DND-41 (cell line): ENCODE results near the gene S100A16.

Source experiments
- ATAC-seq: fragments of 200-7000 bp; cut with Tn5 transposase; 3 replicates; pipeline ENCODE4 v1.9.1; 2021; ENCODE audit warnings: low read depth; ENCODE audit not compliant: insufficient read depth
- DNase-seq: peaks from one replicate; pipeline ENCODE4 v3.0.0-alpha.2; 2020
- H2AFZ ChIP-seq: 2 replicates; pipeline ENCODE4 v1.6.0; 2012; ENCODE audit warnings: low read depth, low read length
- H3K27ac ChIP-seq: 2 replicates; pipeline ENCODE4 v1.5.1; 2012; ENCODE audit warnings: low read length, inconsistent platforms
- H3K27me3 ChIP-seq: fragments of 200-600 bp; sonication (generic); 2 replicates; pipeline ENCODE4 v1.6.0; 2012; ENCODE audit warnings: low read length, mild to moderate bottlenecking, inconsistent platforms; ENCODE audit not compliant: insufficient read depth, poor library complexity
- H3K36me3 ChIP-seq: 2 replicates; pipeline ENCODE4 v1.5.1; 2012; ENCODE audit warnings: low read length, inconsistent platforms; ENCODE audit not compliant: insufficient read depth
- H3K4me1 ChIP-seq: 2 replicates; pipeline ENCODE4 v1.5.1; 2012; ENCODE audit warnings: mild to moderate bottlenecking, low read length; ENCODE audit not compliant: insufficient read depth
- H3K4me2 ChIP-seq: 2 replicates; pipeline ENCODE4 v1.6.0; 2012; ENCODE audit warnings: mild to moderate bottlenecking, moderate library complexity, low read length, inconsistent platforms; ENCODE audit not compliant: insufficient read depth
- H3K4me3 ChIP-seq, 2 experiments: fragments of 200-600 bp in 1 of 2; shearing (Covaris generic) in 1 of 2; 2 replicates each; pipeline ENCODE4 v1.5.1; 2012 to 2016; ENCODE audit warnings: inconsistent platforms in 2 of 2, low read length in 2 of 2, mild to moderate bottlenecking in 2 of 2, low read depth in 1 of 2, moderate library complexity in 1 of 2
- H3K79me2 ChIP-seq: 2 replicates; pipeline ENCODE4 v1.6.0; 2012; ENCODE audit warnings: low read length, inconsistent platforms; ENCODE audit not compliant: insufficient read depth
- H3K9ac ChIP-seq: 2 replicates; pipeline ENCODE4 v1.6.0; 2012; ENCODE audit warnings: low read depth, mild to moderate bottlenecking, inconsistent platforms, low read length, moderate library complexity
- H3K9me3 ChIP-seq: 2 replicates; pipeline ENCODE4 v1.5.1; 2012; ENCODE audit warnings: low read length, moderate library complexity, mild to moderate bottlenecking, inconsistent platforms; ENCODE audit not compliant: insufficient read depth, severe bottlenecking
- H4K20me1 ChIP-seq: 2 replicates; pipeline ENCODE4 v1.6.0; 2012; ENCODE audit warnings: low read length; ENCODE audit not compliant: insufficient read depth
- EZH2 ChIP-seq: IDR thresholded peaks from 3 replicates; pipeline ENCODE4 v1.6.1; 2012; ENCODE audit warnings: borderline replicate concordance, low read depth, mild to moderate bottlenecking, moderate library complexity, low read length, inconsistent platforms; ENCODE audit not compliant: severe bottlenecking
- TF ChIP-seq, protein P1 (sequence below): IDR thresholded peaks from 2 replicates; pipeline ENCODE4 v1.5.1; 2012; ENCODE audit warnings: borderline replicate concordance, low read length, moderate library complexity, mild to moderate bottlenecking; ENCODE audit not compliant: poor library complexity, severe bottlenecking; ENCODE audit errors: extremely low read depth

S100A16 gene

DNA sequence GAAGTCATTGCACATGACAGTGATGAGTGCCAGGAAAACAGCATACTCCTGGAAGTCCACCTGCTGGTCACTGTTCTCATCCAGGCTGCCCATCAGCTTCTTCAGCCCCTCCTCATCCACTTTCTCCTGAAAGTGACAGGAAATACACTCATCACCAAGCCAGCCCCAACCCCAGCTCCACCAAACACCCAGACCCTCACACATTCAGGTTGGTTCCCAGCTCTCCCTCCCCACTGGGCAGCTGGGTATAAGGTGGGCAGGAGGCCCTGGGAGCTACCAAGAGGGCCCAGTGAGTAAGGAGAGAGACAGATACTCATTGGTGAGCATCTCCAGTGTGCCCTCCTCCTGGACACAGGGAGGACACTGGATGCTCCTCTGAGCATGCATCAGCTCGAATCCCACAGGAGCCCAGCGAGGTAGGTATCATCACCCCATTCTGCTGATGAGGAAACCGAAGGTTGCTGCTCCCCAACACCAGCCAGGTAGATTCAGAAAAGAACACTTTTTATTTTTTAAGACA is 51.4 kb downstream of the S100A16 start:
- no peak for ATAC-seq

GRCh38 chr1:153560771-153561465 is 52.0 kb downstream of the S100A16 start:
- no peaks in the 10 kb centered on the region for H3K79me2 ChIP-seq
- H3K27me3 ChIP-seq = no peaks in the 10 kb centered on the region
- no peak for TF ChIP-seq EZH2
- TF ChIP-seq, protein P1, sequence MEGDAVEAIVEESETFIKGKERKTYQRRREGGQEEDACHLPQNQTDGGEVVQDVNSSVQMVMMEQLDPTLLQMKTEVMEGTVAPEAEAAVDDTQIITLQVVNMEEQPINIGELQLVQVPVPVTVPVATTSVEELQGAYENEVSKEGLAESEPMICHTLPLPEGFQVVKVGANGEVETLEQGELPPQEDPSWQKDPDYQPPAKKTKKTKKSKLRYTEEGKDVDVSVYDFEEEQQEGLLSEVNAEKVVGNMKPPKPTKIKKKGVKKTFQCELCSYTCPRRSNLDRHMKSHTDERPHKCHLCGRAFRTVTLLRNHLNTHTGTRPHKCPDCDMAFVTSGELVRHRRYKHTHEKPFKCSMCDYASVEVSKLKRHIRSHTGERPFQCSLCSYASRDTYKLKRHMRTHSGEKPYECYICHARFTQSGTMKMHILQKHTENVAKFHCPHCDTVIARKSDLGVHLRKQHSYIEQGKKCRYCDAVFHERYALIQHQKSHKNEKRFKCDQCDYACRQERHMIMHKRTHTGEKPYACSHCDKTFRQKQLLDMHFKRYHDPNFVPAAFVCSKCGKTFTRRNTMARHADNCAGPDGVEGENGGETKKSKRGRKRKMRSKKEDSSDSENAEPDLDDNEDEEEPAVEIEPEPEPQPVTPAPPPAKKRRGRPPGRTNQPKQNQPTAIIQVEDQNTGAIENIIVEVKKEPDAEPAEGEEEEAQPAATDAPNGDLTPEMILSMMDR = no peak
- no peak overlapping the region for H3K9ac ChIP-seq
- no peak overlapping the region for H3K4me2 ChIP-seq
- no peaks in the 10 kb centered on the region for H3K4me1 ChIP-seq
- DNase-seq (no peak), ATAC-seq (no peak)
- H2AFZ ChIP-seq = no peak overlapping the region
- H3K36me3 ChIP-seq = no peaks in the 10 kb centered on the region
- no peaks in the 10 kb centered on the region for H4K20me1 ChIP-seq
- H3K9me3 ChIP-seq = no peaks in the 10 kb centered on the region
- H3K4me3 ChIP-seq = no peak overlapping the region
- H3K27ac ChIP-seq = no peak overlapping the region

More for the DNA sequence above, 51.4 kb downstream of the S100A16 start:
- H3K27ac ChIP-seq = no peak overlapping the region
- H3K36me3 ChIP-seq = no peaks in the 10 kb centered on the region
- H3K4me2 ChIP-seq = no peak overlapping the region
- no peak overlapping the region for H2AFZ ChIP-seq
- no peak overlapping the region for H3K9ac ChIP-seq
- no peak for DNase-seq
- H3K27me3 ChIP-seq = no peaks in the 10 kb centered on the region
- no peak for TF ChIP-seq EZH2
- TF ChIP-seq, protein P1 = no peak
- no peaks in the 10 kb centered on the region for H4K20me1 ChIP-seq
- H3K4me3 ChIP-seq = no peak overlapping the region
- H3K9me3 ChIP-seq = no peaks in the 10 kb centered on the region
- H3K79me2 ChIP-seq = no peaks in the 10 kb centered on the region
- H3K4me1 ChIP-seq = no peaks in the 10 kb centered on the region; the same call in 1 of the 2 replicates

DNA sequence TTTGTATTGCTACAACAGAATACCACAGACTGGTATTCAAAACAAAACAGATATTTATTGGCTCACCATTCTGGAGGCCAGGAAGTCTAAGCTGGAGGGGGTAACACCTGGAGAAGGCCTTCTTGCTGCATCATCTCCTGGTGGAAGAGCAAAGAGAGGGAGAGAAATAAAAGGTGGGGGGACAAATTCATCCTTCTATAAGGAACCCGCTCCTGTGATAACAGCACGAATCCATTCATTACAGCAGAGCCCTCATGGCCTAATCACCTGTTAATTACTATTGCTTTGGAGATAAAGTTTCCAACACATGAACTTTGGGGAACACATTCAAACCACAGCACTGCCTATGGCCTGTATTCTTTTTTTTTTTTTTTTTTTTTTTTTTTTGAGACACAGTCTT is 52.7 kb downstream of the S100A16 start:
- DNase-seq = no peak
- no peaks in the 10 kb centered on the region for H3K36me3 ChIP-seq
- H3K4me1 ChIP-seq = no peaks in the 10 kb centered on the region
- H4K20me1 ChIP-seq = no peaks in the 10 kb centered on the region
- TF ChIP-seq EZH2 = no peak
- TF ChIP-seq, protein P1 = no peak
- no peak overlapping the region for H3K4me3 ChIP-seq
- no peaks in the 10 kb centered on the region for H3K79me2 ChIP-seq
- H3K27me3 ChIP-seq = no peaks in the 10 kb centered on the region
- H3K9ac ChIP-seq = no peak overlapping the region
- no peak overlapping the region for H2AFZ ChIP-seq
- H3K9me3 ChIP-seq = no peaks in the 10 kb centered on the region
- no peak overlapping the region for H3K4me2 ChIP-seq
- no peak overlapping the region for H3K27ac ChIP-seq
- ATAC-seq = no peak
